HCT116 (cell line): ENCODE measurements around the gene BCL2L11. TPM values are rescaled to one million over a fixed set of nuclear protein-coding genes. Genes with fewer than 3 reads are reported as not detected.

Experiments used
- ATAC-seq: fragments of 200-7000 bp; cut with Tn5 transposase; 2 replicates; pipeline ENCODE4 v1.9.1; 2020; ENCODE audit warnings: mild to moderate bottlenecking, moderate library complexity
- BruUV-seq: library from RNA; stranded (reverse); fragments of 400-500 nt; replicated peaks from 2 replicates; lab custom pipeline; 2021; lab: Mats Ljungman, UMichigan
- CTCF ChIA-PET: fragments of 300-600 bp; sonication (Branson Sonifier 250); formaldehyde crosslinking; loops from one replicate; lab custom pipeline; 2021; ENCODE audit warnings: antibody characterized with exemption; lab: Charles Lee
- POLR2A ChIA-PET: fragments of 300-600, 350-600 bp; sonication (Branson Sonifier 250); formaldehyde crosslinking; loops from one replicate; lab custom pipeline; 2021; ENCODE audit warnings: antibody characterized with exemption; lab: Charles Lee
- RAD21 ChIA-PET, 2 experiments: fragments of 300-600 bp; sonication (Branson Sonifier 250); formaldehyde crosslinking; loops; one replicate each; lab custom pipeline; 2023; ENCODE audit warnings: low total read pairs in 2 of 2; ENCODE audit not compliant: uncharacterized antibody in 2 of 2, unreplicated experiment in 2 of 2, low non-redundant PET in 1 of 2; lab: Charles Lee
- DNase-seq: peaks from one replicate; pipeline ENCODE4 v3.0.0-alpha.2; 2010; ENCODE audit warnings: low read depth, low spot score
- H2AFZ ChIP-seq: fragments of 200-600 bp; shearing (Covaris generic), sonication (generic); 2 replicates; pipeline ENCODE4 v1.6.1; 2017; ENCODE audit warnings: low read depth, mixed run types, mixed read lengths, antibody characterized with exemption, low read length; ENCODE audit not compliant: poor library complexity, severe bottlenecking
- H3K27ac ChIP-seq: 2 replicates; pipeline ENCODE4 v1.5.1; 2012; ENCODE audit warnings: low read depth, low read length
- H3K27me3 ChIP-seq: fragments of 200-600 bp; sonication (generic); 2 replicates; pipeline ENCODE4 v1.6.1; 2016; ENCODE audit warnings: mixed run types, low read length, mixed read lengths; ENCODE audit not compliant: insufficient read depth
- H3K36me3 ChIP-seq, 2 experiments: fragments of 200-500 bp in 1 of 2; fragments of 200-600 bp in 1 of 2; sonication (Bioruptor generic) in 1 of 2; sonication (generic) in 1 of 2; 2 replicates each; pipeline versions ENCODE4 v1.5.1 to v1.6.1; 2014 to 2016; ENCODE audit warnings: low read length in 2 of 2, inconsistent platforms in 1 of 2, mixed read lengths in 1 of 2, mixed run types in 1 of 2; ENCODE audit not compliant: insufficient read depth in 2 of 2, control insufficient read depth in 1 of 2
- H3K4me1 ChIP-seq, 2 experiments: fragments of 200-600 bp in 1 of 2; sonication (generic) in 1 of 2; 2 replicates each; pipeline versions ENCODE4 v1.5.1 to v1.6.1; 2012 to 2017; ENCODE audit warnings: low read length in 2 of 2, inconsistent platforms in 1 of 2, mild to moderate bottlenecking in 1 of 2, mixed read lengths in 1 of 2, mixed run types in 1 of 2, moderate library complexity in 1 of 2; ENCODE audit not compliant: insufficient read depth in 2 of 2, control insufficient read depth in 1 of 2
- H3K4me2 ChIP-seq: fragments of 200-600 bp; sonication (generic); 2 replicates; pipeline ENCODE4 v1.6.1; 2017; ENCODE audit warnings: mixed run types, low read length, mixed read lengths
- H3K4me3 ChIP-seq, 2 experiments: fragments of 200-600 bp in 1 of 2; sonication (generic) in 1 of 2; replicated peaks in 1 of 2; 2 replicates each; pipeline ENCODE4 v1.5.1; 2011 to 2016; ENCODE audit warnings: low read length in 2 of 2, control low read depth in 1 of 2, low read depth in 1 of 2, mild to moderate bottlenecking in 1 of 2, mixed read lengths in 1 of 2, mixed run types in 1 of 2
- H3K79me2 ChIP-seq: fragments of 200-600 bp; sonication (generic); 2 replicates; pipeline ENCODE4 v1.6.1; 2017; ENCODE audit warnings: mild to moderate bottlenecking, mixed run types, low read length, moderate library complexity, mixed read lengths; ENCODE audit not compliant: insufficient read depth
- H3K9ac ChIP-seq: fragments of 200-600 bp; sonication (generic); 2 replicates; pipeline ENCODE4 v1.6.1; 2016; ENCODE audit warnings: low read length, mixed read lengths
- H3K9me2 ChIP-seq: fragments of 200-600 bp; sonication (generic), shearing (Covaris generic); 2 replicates; pipeline ENCODE4 v1.6.1; 2017; ENCODE audit warnings: mixed run types, mild to moderate bottlenecking, moderate library complexity; ENCODE audit not compliant: insufficient read depth
- H3K9me3 ChIP-seq, 2 experiments: fragments of 200-500 bp in 1 of 2; fragments of 200-600 bp in 1 of 2; sonication (Bioruptor generic) in 1 of 2; sonication (generic) in 1 of 2; 2 replicates each; pipeline ENCODE4 v1.6.1; 2014 to 2017; ENCODE audit warnings: low read length in 2 of 2, mixed read lengths in 2 of 2, inconsistent platforms in 1 of 2, low read depth in 1 of 2, mild to moderate bottlenecking in 1 of 2, mixed run types in 1 of 2, moderate library complexity in 1 of 2; ENCODE audit not compliant: control insufficient read depth in 1 of 2, insufficient read depth in 1 of 2
- H4K20me1 ChIP-seq: fragments of 200-600 bp; sonication (generic), shearing (Covaris generic); 2 replicates; pipeline ENCODE4 v1.6.1; 2017; ENCODE audit warnings: mixed run types, mild to moderate bottlenecking, moderate library complexity; ENCODE audit not compliant: insufficient read depth
- CBX3 ChIP-seq: IDR thresholded peaks from 2 replicates; pipeline ENCODE4 v1.6.1; 2012; ENCODE audit warnings: low read depth
- EGR1 ChIP-seq: IDR thresholded peaks from 2 replicates; pipeline ENCODE4 v1.6.1; 2012; ENCODE audit warnings: low read depth
- SRF ChIP-seq: IDR thresholded peaks from 2 replicates; pipeline ENCODE4 v1.6.1; 2012; ENCODE audit warnings: low read depth
- TCF7L2 ChIP-seq: IDR thresholded peaks from 2 replicates; pipeline ENCODE4 v1.7.0; 2011; ENCODE audit warnings: borderline replicate concordance, inconsistent platforms; ENCODE audit not compliant: insufficient read depth, insufficient read length; ENCODE audit errors: extremely low read depth
- YY1 ChIP-seq: IDR thresholded peaks from 2 replicates; pipeline ENCODE4 v1.6.1; 2011; ENCODE audit warnings: low read length, low read depth, moderate library complexity, mild to moderate bottlenecking; ENCODE audit not compliant: insufficient replicate concordance; ENCODE audit errors: extremely low read depth
- intact Hi-C: fragments of 100-400 bp; cut with micrococcal nuclease; formaldehyde crosslinking; loops from 2 replicates; pipeline ENCODE4 v1.10.0; 2022
- total RNA-seq: library from RNA; stranded (reverse); gene quantifications from one replicate; pipeline ENCODE4 v1.2.1, GENCODE V29; 2021; ENCODE audit not compliant: unreplicated experiment
- TF ChIP-seq, protein P1 (sequence below): IDR thresholded peaks from 2 replicates; pipeline ENCODE4 v1.6.1; 2012
- TF ChIP-seq, protein P2 (sequence below): IDR thresholded peaks from 2 replicates; pipeline ENCODE4 v1.6.1; 2012

Gene BCL2L11
- total RNA-seq, 1 experiment from 2014 or later = 17.8 TPM

DNA sequence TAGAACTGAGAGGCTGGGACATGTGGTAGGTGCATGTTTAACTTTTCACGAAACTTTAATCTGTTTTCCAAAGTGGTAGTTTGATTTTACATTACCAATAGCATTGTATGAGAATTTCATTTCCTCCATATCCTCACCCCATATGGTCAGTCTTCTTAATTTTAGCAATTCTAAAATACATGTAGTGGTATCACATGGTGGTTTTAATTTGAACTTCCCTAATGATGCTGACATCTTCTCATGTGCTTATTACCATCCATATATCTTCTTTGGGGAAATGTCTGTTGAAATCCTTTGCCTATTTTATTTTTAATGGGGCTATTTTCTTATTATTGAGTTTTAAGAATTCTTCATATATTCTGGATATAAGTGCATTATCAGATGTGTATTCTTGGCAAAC lies 89.3 kb downstream of the BCL2L11 start:
- no peak overlapping the region for H3K4me3 ChIP-seq
- H3K9me2 ChIP-seq = no peaks in the 10 kb centered on the region
- no peaks in the 10 kb centered on the region for H3K4me1 ChIP-seq
- H3K9me3 ChIP-seq = peaks cover 3 to 4% of the 10 kb centered on the region in 2 experiments; a peak in 1 of 4 replicates
- DNase-seq (no peak), ATAC-seq (no peak)
- ChIA-PET POLR2A (no interaction called here), CTCF (no interaction called here), RAD21 (no interaction called here)
- no TSS peak for BruUV-seq
- TF ChIP-seq YY1 (no peak), SRF (no peak), EGR1 (no peak)
- TF ChIP-seq, protein P1, sequence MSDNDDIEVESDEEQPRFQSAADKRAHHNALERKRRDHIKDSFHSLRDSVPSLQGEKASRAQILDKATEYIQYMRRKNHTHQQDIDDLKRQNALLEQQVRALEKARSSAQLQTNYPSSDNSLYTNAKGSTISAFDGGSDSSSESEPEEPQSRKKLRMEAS = no peak
- TF ChIP-seq, protein P2, sequence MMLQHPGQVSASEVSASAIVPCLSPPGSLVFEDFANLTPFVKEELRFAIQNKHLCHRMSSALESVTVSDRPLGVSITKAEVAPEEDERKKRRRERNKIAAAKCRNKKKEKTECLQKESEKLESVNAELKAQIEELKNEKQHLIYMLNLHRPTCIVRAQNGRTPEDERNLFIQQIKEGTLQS = no peak
- H3K36me3 ChIP-seq = no peaks in the 10 kb centered on the region; a peak in 1 of 4 replicates
- H2AFZ ChIP-seq = no peak overlapping the region
- H3K27me3 ChIP-seq = no peaks in the 10 kb centered on the region
- intact Hi-C loops = no loop called here
- no peaks in the 10 kb centered on the region for H3K79me2 ChIP-seq
- H3K9ac ChIP-seq = no peak overlapping the region
- no peaks in the 10 kb centered on the region for H4K20me1 ChIP-seq
- no peak overlapping the region for H3K27ac ChIP-seq
- no peak overlapping the region for H3K4me2 ChIP-seq

DNA sequence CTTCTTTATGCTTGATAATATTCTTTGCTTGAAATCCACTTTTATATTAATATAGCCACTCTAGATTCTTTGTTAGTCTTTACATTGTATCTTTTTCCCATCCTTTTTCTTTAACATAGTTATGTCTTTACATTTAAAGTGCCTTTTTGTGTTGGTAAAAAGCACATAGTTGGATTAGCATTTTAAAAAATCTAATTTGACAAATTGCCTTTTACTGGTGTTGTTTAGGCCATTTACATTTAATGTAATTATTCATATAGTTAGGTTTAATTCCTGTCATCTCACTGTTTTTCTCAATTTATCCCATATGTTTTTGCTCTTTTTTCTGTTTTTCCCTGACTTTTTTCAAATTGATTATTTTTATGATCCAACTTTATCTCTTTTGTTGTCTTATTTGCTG lies 93.2 kb downstream of the BCL2L11 start:
- H3K4me2 ChIP-seq = no peak overlapping the region
- H3K4me3 ChIP-seq = no peak overlapping the region
- DNase-seq (no peak), ATAC-seq (no peak)
- no peaks in the 10 kb centered on the region for H4K20me1 ChIP-seq
- no peaks in the 10 kb centered on the region for H3K27me3 ChIP-seq
- no peaks in the 10 kb centered on the region for H3K4me1 ChIP-seq
- RAD21 ChIA-PET = no interaction called here
- no peak overlapping the region for H3K27ac ChIP-seq
- no peaks in the 10 kb centered on the region for H3K79me2 ChIP-seq
- CTCF ChIA-PET = no interaction called here
- no TSS peak for BruUV-seq
- TF ChIP-seq CBX3 = peak; percentile 37; the same call in 1 of the 2 replicates
- no peak for TF ChIP-seq TCF7L2
- H2AFZ ChIP-seq = no peak overlapping the region
- H3K36me3 ChIP-seq = no peaks in the 10 kb centered on the region; a peak in 1 of 4 replicates
- intact Hi-C loops = no loop called here
- H3K9me3 ChIP-seq = peaks cover 4 to 7% of the 10 kb centered on the region in 2 experiments; a peak in 2 of 4 replicates
- no peak overlapping the region for H3K9ac ChIP-seq
- H3K9me2 ChIP-seq = no peaks in the 10 kb centered on the region
- POLR2A ChIA-PET = no interaction called here
